GM21515 (cell line): Measurements from ENCODE around the gene EI24.
"Not testable (repeated sequence)": the region's sequence is repeated elsewhere in the genome, so short reads cannot be mapped to it uniquely, and the experiment has no call there.

Experiments used
- ATAC-seq: cut with Tn5 transposase; IDR thresholded peaks from one replicate; pipeline ENCODE4 v1.9.1; 2021; ENCODE audit not compliant: unreplicated experiment

The EI24 gene

DNA sequence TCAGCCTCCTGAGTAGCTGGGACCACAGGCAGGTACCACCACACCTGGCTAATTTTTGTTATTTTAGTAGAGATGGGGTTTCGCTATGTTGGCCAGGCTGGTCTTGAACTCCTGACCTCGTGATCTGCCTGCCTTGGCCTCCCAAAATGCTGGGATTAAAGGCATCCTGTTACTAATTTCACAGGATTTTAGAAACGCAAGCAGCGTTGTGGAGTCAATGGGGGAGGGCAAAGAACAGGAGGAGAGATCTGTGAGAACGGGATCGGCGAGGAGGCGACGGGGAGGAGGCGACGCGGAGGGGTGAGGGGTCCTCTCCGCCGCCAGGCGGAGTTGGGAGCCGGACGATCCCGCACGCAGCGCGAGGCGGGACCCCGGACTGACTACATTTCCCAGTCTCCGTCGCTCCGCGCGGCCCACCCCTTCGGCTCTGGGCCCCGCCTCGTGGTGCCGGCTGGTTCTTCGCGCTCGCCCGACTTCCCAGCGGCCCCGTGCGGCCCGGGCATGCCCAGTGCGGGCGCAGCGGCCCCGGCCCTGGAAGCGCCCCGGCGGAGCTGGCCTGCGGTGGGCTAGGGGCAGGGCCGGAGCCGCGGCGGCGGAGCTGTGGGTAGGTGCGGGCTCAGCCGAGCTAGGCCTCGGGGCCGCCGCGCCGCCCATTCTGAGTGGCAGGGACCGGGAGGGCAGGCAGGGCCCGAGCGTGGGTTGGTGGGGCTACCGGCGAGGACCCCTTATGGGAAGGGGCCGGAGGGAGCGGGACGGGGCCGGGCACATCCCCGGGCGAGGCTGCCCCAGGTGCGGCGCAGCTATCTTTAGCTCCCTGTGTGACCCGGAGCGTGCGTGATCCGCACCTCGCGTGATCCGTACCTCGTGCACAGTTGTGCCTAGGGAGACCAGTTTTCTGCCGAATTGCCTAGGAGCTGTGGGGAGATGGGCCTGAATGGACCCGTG, at the start of gene EI24:
EI24 (plus strand) TSS at position 508 of the 945 bp plus-strand sequence. CDS start 3,051 bp downstream, outside the sequence.
- ATAC-seq: peak; percentile 96

DNA sequence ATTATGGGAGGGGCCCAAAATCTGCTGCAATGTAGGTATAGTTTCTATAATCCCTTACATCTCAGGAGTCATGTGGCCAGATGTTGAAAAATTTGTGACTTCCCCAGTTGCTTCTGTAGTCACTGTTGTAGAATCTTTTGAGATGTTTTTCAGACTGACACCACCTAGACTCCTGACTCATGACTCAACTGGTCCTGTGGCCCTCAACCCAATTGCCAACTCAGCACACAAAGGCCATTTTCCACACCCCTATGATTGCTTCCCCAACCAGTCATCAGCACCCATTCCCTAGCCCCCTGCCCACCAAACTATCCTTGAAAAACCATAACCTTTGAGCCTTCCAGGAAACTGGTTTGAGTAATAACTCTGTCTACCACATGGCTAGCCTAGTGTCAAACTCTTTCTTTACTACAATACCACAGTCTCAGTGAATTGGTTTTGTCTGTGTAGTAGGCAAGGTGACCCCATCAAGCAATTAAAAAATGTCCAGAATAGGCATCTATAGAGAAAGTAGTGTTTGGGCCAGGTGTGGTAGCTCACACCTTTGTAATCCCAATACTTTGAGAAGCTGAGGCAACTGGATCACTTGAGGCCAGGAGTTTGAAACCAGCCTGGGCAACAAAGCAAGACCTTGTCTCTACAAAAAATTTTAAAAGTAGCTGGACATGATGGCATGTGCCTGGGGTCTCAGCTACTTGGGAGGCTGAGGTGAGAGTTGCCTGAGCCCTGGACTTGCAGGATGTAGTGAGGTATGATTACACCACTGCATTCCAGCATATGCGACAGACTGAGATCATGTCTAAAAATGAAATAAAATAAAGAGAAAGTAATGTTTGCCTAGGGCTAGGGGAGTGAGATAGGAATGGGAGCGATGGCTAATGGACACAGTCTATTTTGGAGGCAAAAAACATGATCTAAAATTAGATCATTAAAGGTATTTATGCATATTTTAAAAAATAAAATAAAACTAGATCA, 49.1 kb upstream of the EI24 start:
- no peak for ATAC-seq

DNA sequence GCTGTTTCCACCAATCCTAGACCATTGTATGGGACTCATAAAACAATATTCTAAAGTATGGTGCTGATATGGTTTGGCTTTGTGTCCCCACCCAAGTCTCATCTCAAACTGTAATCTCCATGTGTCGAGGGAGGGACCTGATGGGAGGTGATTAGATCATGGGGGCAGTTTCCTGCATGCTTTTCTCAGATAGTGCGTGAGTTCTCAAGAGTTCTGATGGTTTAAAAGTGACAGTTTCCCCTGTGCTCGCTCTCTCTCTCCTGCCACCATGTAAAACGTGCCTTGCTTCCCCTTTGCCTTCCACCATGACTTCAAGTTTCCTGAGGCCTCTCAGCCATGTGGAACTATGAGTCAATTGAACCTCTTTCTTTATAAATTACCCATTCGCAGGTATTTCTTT, 44.0 kb upstream of the EI24 start:
- no peak for ATAC-seq

DNA sequence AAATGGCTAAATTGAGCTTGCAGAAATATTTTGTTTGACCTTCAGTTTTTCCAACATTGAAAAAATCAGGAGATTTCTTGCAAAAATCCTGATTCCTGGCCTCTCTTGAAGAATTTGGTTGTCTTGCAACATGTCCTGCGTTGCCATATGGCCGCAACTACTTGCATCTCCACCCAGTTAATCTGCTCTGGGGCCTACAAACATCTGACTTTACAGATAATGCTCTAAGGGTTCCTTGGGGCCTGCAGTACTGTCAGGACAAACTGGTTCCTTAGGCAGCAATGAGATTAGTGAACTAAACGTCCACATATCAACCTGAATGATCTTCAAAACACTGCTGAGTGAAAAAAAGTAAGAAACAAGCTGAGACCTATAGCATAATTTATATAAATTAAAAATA, 36.6 kb upstream of the EI24 start:
- ATAC-seq: no peak

DNA sequence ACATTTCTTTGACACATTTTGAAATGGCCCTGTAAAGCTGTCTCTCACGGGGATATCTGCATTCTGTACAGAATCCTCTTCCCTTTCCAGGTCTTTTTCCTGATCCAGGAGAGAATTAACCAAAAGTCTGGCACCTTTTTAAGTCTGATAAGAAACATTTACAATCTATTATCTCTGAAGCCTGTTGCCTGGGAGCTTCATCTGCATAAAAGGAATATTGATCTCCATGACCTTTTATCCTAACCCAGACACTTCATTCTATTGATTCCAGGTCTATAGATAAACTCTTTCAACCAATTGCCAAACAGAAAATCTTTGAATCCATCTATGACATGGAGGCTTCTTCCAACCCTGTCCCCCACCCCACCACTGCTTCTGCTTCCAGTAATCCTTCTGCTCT, 33.7 kb upstream of the EI24 start:
- ATAC-seq: no peak

DNA sequence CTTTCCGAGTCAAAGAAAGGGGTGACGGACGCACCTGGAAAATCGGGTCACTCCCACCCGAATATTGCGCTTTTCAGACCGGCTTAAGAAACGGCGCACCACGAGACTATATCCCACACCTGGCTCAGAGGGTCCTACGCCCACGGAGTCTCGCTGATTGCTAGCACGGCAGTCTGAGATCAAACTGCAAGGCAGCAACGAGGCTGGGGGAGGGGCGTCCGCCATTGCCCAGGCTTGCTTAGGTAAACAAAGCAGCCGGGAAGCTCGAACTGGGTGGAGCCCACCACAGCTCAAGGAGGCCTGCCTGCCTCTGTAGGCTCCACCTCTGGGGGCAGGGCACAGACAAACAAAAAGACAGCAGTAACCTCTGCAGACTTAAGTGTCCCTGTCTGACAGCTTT, 32.4 kb upstream of the EI24 start:
- ATAC-seq: not testable (repeated sequence)

DNA sequence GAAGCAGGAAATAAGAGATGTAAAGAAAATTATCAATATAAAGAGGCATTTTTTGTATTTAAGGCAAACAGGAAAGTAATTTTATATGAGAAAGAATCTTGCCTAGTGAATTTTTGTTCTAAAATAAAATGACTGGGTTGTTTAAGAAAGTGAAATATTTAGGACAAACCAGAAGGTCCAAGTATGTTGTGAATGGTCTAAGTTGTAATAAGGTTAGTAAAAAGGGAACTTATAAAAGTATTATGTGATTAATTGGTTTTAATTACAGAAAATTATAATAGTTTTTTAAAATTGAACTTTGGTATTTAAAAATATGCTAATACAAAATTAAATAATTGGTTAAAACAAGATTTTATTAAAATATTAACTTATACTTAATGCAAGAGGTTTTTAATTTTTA, 26.6 kb upstream of the EI24 start:
- ATAC-seq: no peak

DNA sequence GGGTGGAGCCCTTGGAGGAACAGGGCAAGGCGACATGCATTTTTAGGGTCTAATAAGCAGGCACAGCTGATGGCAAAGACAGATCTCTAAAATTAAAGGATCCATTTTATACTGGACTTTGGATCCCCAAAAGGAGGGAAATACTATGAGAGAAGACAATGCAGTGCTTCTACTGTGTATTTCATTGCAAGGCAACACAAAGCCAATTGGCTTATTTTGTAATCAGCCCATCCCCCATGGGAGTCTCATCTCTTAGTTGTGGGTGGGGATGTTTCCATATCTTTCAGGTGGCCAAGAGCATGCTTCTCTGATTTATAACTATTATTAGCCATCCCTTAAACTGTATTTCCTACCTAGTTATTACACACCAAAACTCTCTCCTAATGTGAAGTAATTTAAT, 18.5 kb upstream of the EI24 start:
- ATAC-seq: no peak

DNA sequence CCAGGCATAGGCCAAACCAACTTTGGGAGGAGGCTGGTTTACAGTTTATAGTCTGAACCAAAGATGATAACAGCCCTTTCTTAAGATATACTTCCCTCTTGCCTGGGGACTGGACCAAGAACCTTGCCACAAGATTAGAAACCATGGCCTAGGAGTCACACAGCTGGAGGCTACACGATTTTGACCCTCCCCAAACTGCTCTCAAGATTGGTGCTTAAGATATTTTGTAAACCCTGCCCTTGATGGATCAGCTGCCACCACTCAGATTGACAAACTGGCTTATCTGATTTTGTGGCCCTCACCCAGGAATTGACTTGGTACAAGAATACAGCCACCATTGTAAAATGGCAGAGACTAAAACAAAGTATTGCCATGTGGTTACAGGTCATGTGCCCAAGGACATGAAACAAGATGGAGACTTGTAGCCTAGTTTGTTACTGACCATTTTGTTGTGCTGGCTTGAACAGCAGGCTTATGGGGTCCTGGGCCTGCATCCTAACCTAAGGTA, 17.4 kb upstream of the EI24 start:
- no peak for ATAC-seq

DNA sequence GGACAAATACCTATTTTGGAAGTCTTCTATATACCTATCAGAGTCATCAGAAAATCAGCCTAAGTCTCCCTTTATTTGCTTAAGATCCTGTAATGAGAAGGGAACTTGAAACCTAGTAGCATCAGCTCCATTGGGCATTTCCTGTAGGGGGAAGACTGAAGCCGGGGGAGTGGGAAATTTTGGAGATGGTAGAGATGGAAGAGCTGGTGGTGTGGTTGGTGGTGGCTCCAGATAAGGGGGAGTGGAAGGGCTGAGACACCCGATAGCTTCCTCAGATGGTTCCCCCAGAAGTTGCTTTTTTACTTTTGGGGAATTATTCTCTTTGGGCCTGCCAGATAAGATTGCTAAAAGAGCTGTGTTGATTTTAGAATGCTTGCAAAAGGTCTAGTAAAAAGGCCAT, 16.4 kb upstream of the EI24 start:
- ATAC-seq: no peak

DNA sequence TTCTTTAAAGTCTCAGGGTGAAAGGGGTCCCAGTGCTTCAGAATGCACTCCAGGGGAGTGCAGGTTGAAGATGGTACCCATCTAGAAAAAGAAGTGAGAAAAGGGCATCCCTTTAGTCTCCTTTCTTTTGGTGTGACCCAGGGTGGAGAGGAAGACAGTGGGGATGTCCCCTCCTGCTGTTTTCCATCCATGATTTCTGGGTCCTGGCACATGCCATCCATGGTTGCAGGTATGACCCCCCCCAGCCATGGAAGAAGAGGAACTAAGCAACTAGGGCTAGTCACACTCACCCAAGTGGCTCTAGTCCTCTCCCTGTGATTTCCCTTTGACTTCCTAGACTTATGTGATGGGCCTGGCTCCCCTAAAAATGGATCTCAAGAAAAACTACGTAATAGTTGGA, 15.9 kb upstream of the EI24 start:
- ATAC-seq: no peak

DNA sequence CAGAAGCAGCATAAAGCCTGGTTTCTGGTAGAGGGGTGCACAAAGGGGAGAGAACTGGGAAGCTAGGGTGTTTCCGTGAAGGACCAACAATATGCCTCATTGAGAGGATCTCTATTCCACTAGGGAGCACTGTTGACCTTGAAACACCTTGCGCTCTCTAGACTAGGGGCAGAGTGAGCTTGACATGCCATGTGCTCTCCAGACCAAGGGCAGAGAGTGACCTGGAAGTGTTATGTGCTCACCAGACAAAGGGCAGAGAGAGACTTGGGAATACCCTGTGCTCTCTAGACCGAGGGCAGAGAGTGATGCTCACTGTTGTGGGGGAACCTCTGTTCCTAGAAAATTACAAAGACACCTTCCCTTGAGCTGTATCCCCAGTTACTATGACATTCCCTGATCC, 15.2 kb upstream of the EI24 start:
- ATAC-seq: no peak

DNA sequence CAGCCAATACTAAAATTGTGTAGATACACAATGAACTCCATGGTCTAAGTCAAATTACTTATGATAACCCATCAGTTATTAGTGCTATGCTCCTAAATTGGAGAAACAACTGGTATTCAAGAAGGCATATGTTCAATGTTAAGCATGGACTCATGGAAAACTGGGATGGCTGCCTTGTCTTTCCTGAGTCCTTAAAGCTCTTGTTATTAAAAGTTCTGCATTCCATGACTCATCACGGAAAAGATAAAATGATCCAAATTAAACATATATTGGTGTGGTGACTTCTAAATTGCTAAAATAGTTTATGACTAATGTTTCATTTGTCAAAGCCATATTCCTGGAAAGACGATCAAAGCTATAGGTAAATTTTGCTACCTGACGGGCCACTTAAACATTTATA, 9.4 kb upstream of the EI24 start:
- ATAC-seq: no peak

DNA sequence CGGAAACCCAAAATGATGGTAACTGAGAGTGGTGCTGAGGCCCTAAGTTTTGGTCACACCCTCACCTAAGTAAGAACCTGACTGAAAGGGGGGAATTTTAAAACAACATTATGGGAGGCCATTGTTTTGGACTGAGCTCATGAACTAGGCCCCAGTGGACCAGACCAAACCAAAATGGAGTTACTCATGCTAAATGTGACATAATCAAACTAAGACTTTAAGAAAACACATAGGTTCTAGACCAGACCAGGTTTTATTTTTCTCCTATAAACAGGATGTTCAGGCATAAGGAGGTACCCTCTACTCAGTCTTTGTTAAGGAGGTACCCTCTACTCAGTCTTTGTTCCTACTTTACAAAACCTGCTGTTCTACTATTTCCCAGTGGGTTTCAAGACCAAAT, 7.4 kb upstream of the EI24 start:
- ATAC-seq: no peak

DNA sequence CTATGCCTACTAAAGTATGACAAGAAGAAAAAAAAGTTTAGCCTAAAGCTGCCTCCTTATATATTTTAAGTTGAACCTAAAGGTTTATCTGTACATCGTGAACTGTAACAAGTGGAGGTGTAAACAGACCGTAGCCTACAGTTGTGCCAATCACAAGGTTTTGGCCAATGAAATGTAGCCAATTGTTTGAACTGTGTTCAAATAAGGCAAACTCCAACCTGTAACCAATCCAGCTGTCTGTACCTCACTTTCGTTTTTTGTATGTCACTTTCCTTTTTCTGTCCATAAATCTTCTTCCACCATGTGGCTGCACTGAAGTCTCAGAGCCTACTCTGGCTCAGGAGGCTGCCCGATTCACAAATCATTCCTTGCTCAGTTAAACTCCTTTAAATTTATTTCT, 6.8 kb upstream of the EI24 start:
- ATAC-seq: no peak

DNA sequence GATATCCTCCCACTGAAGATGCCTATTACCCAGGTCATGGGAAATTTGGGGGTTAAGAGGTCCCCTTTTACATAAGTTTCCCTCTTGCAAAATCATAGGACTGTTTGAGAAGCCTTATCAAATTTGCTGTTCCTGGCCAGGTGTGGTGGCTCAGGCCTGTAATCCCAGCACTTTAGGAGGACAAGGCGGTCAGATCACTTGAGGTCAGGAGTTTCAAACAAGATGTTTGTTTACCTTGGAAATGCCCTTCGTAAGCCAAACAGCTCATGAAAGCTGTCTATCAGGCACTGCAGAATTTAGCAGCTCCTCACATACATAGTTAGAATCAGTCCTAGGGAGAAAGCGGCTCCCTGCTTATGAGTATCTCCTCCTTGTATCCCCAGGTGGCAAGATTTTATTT, 4.9 kb upstream of the EI24 start:
- ATAC-seq: no peak

DNA sequence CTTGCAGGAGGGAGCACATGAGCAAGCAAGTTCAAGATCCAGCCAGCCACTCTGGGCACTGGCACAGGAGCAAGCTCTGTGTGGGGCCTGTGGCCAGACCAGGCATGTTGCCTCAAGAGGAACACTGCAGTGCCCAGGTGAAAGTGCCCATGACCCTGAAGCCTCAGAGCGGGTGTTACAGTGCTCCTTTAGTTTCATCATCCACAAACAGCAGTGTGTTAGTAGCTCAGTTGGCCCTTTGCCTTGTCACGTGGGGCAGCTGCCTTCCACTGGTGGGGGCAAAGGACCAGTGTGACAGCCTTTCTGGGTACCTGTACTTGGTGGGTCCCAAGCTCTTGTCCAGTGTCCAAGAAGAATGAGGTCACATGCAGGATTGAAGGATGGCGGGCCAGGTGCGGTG, 3.0 kb upstream of the EI24 start:
- no peak for ATAC-seq

DNA sequence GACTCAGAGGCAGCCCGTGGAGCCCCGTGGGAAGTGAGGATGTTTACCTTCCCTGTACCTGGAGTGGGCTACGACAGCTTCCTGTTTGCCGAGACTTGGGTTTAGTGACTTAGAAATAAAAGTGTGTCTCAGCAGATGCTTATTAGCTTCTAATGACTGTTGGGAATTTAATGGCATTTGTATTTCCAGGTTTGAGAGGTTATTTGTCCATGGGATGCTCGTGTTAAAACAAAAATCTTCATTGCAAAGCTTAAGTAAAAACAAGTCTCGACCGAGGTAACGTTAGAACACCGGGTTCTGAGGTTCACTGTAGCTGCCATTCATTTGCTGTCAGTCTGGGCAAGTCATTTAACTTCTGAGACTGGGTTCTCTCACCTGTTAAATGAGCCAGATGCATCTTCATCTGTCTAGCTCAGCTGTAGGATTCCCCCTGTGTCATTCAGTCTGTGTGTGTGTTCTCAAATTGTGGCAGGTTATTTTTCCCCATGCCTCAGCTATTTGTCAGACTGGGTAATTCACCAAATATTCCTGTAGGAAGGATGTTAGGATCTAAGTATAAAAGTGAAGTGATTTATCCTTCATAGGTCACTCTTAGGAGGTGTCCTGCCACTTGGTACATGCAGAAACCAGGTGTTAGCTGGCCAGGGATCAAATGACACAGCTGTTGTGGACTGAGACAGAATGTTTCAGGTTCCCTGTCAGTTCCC, 791 bp downstream of the EI24 start:
- peak; percentile 32 for ATAC-seq

DNA sequence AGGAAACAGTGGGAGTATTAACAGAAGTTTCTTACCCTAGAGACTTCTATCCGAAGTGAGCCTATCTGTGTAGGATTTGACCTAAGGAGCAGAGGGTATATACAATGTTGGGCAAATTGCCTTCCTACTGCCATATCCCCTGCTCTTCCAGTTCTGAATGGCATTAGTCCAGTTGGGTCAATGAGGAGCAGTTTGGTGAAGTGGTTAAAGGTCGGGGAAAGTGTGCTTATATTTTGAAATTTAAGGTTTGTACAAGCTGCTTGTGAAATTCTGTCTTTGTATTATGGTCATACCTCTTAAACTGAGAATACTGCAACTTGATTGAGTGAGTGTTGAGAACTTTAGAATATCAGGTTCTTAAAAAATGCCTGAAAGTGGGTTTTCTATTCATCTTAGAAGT, 1.7 kb downstream of the EI24 start:
- ATAC-seq: no peak

DNA sequence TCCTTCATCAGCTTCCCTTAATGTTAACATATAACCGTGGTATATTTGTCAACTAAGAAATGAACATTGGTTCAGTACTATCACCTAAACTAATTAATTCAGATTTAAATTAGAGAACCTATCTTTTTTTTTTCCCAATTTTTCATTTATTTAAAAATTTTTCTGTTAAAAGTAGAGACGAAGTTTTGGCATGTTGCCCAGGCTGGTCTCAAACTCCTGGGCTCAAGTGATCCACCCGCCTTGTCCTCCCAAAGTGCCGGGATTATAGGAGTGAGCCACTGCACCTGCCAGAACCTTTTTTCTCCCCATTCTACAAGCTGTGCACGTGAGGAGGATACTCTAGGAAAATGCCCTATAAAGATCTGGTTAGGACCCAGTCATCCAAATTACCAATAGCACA, 3.6 kb downstream of the EI24 start:
- no peak for ATAC-seq

DNA sequence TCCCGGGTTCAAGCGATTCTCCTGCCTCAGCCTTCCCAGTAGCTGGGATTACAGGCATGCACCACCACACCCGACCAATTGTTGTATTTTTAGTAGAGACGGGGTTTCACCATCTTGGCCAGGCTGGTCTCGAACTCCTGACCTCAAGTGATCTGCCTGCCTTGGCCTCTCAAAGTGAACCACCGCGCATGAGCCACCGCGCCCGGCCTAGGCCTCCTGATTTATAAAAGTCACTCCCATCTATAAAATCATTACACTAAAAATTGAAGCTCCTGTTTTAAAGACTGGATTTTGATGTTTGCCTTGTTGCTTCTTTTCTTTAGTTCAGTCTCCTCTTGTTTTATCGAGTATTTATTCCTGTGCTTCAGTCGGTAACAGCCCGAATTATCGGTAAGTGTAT, 7.9 kb downstream of the EI24 start:
- ATAC-seq: not testable (repeated sequence)
